Measurements from ENCODE around the gene KDM2A.

Gene KDM2A

DNA sequence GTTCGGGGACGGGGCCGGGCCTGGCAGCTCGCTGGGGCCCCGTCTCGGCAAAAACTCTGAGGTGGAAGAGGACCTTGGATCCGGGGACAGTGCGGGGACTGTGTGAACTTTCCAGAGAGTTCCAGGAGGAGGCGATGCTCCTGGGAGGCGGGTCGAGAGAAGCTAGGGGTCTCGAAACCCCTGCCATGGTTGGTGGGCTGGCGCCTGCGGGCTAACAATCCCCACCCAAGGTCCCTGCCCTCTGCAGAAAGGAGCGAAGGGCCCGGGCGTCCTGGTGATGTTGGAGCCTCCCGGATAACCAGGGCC, 142.5 kb downstream of the KDM2A start:
- H3K4me3 ChIP-seq (ENCODE audit: low read depth, low read length) = no peak overlapping the region
- TF ChIP-seq, protein P1, sequence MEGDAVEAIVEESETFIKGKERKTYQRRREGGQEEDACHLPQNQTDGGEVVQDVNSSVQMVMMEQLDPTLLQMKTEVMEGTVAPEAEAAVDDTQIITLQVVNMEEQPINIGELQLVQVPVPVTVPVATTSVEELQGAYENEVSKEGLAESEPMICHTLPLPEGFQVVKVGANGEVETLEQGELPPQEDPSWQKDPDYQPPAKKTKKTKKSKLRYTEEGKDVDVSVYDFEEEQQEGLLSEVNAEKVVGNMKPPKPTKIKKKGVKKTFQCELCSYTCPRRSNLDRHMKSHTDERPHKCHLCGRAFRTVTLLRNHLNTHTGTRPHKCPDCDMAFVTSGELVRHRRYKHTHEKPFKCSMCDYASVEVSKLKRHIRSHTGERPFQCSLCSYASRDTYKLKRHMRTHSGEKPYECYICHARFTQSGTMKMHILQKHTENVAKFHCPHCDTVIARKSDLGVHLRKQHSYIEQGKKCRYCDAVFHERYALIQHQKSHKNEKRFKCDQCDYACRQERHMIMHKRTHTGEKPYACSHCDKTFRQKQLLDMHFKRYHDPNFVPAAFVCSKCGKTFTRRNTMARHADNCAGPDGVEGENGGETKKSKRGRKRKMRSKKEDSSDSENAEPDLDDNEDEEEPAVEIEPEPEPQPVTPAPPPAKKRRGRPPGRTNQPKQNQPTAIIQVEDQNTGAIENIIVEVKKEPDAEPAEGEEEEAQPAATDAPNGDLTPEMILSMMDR (IDR thresholded peaks at IDR 0.05; ENCODE audit: borderline replicate concordance, insufficient read depth, low read depth, low read length) = no peak

DNA sequence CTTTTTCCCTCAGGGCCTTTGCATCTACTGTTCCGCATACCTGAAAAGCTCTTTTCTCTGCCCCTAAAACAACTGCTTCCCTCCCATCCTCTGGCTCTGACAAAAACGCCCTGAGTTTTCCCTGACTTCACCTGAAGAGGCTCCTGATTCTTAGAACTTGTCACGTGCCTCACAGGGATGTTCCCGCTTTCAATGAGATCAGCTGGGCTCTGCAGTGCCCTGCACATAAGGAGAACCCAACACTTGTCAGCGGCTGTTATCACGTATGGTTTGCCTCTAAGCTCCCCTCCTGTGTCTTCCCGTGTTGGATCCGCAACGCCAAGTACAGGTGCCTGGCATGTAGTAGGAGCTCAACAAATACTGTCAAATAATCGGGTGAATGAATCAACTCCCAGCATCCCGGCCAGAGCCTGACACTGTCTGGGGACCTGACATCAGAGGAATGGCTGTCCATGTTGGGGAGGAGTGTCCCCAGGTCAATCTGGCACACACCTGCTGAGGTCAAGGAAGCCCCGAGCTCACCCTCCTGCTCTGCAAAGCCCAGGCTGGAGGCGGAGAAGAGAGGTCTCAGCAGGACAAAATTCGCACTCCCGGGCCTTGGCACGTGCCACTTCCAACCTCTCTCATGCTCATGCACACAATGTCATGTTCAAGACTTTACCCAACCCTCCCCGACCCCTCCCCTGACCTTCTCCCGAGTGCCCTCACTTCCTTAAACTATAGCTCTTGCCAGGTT, 143.1 kb downstream of the KDM2A start:
- no peak overlapping the region for H3K4me3 ChIP-seq (ENCODE audit: low read depth, low read length)
- TF ChIP-seq, protein P1 (IDR thresholded peaks at IDR 0.05; ENCODE audit: borderline replicate concordance, insufficient read depth, low read depth, low read length) = no peak

DNA sequence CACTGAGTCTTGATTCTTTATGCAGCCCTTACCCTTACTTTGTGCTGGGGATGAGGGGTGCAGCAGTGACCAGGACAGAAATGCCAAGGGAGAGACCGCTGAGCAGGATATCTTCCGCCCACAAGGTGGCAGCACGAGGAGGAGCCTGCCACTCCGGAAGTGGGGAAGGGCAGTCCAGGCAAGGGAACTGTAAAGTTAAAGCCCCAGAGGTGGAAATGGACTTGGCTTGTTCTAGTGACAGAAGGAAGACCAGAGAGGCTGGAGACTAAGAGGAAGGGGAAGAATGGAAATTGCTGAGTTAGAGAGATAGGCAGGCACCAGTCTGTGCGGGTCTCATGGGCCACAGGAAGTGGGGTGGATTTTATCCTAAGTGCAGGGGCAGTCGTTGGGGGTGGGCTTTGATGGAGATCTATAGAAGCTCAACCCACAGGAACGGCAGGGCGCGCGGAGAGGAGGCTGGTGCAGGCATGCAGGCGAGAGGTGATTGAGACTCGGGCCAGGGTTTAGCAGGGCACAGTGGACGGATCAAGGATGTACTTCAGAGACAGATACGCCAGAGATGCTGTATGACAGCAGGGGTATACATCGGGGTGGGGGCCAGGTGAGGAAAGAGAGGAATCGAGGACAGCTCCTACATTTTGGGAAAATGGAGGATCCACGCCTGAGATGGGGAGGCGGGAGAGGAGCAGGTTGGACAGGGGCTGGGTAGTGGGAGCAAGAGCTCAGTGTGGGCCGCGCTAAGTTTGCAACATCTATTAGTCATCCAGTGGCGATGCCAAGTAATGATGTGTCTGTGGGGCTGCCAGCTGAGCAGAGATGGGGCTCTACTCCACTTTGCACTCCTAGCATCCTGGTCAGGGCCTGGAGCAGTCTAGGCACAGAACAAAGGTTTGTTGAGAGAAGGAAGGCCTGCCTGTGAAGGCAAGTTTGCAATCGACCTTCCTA, 143.9 kb downstream of the KDM2A start:
- TF ChIP-seq, protein P1 (IDR thresholded peaks at IDR 0.05; ENCODE audit: borderline replicate concordance, insufficient read depth, low read depth, low read length) = peak; percentile 84
- H3K4me3 ChIP-seq (ENCODE audit: low read depth, low read length) = no peak overlapping the region

DNA sequence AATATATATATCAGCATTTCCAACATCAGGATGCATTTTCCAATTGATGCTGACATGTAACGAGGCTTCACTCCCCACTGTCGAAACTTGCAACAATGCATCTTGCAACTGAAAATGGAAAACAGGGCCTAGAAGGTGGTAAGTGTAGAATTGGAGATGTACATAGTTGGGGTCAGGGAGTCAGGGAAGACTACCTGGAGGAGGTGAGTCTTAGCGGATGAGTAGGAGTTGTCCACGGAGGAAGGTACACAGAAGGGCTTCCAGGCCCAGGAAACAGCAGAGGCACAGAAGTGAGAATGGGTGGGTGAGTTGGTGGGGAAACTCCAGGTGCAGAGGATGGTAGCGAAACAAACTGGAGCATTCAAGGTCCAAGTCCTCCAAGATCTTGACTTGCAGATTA, 145.2 kb downstream of the KDM2A start:
- H3K4me3 ChIP-seq (ENCODE audit: low read depth, low read length) = no peak overlapping the region
- TF ChIP-seq, protein P1 (IDR thresholded peaks at IDR 0.05; ENCODE audit: borderline replicate concordance, insufficient read depth, low read depth, low read length) = no peak

DNA sequence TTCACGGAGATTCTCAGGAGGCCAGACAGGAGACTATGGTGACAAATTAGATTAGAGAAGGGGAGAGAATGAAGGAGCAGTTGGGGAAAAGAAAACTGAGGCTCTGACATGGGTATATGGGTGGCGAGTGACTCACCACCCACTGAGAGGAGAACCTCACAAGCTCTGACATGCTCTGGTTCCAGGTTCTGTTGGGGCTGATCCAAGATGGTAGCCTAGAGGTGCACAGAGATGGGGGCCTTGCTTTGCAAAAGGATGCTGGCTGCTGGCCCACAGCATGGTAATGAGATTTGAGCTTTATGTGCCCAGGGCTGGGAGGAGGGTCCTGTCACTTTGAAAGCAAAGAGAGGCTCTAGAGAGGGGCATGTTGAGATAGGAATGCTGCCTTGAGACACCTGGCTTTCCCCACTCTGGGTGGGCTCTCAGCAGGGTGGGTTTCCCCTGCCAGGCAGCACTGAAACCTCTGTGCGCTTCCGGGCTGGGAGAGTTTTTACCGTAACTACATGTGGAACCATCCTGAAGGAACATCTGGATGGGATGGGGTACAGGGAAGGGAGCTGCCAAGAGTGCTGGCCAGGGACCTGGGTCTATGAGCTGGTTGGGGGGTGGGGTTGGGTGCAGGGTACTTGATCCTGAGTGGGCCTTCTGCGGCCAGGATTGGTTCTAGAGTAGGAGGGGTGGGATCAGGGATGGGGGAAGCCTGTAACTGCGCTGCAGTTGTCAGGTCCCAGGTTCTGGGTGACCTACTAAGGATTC, 146.0 kb downstream of the KDM2A start:
- TF ChIP-seq, protein P1 (IDR thresholded peaks at IDR 0.05; ENCODE audit: borderline replicate concordance, insufficient read depth, low read depth, low read length) = no peak
- no peak overlapping the region for H3K4me3 ChIP-seq (ENCODE audit: low read depth, low read length)

DNA sequence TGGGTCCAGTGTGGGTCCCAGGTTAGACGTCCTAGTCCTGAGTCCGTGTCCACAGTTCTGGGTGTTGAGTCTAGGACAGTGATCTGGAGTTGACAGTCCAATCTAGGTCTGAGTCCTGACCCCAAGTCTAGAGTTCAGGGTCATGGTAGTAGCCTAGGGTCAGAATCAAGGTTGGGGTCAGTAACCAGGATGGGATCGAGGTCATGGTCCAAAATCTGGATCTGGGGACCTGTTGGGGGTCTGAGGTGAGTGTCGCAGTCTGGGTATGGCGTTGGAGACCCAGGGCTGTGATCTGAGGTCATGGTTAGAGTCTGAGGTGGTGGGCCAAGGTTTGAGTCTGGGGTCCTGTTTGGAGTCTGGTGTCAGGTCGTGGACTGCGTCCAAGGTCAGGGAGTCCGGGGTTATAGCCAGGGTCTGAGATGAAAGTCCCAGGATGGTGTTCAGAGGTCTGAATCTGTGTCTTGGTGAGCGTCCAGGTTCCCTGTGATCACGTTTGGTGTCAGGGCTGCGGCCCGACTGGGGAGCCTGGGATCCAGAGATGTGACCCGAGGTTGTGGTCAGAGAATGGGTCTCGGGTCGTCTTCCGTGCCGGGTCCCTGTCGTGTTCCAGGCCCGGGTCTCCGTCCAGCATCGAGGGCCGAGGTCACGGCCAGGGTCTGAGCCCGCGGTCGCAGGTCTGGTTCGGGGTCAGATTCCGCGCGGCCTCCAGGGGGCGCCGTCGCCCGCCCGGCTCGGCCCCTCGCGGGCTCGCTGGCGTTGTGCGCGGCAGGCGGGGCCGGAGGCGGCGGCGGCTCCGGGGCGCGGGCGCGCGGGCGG, 146.8 kb downstream of the KDM2A start:
- TF ChIP-seq, protein P1 (IDR thresholded peaks at IDR 0.05; ENCODE audit: borderline replicate concordance, insufficient read depth, low read depth, low read length) = peak; percentile 85
- peak overlapping the region; percentile 66 for H3K4me3 ChIP-seq (ENCODE audit: low read depth, low read length)

Data from GM12875 (cell line).